ENCODE measurements around the gene TSG101.

GRCh38 chr11:18495703-18496102 lies 31.0 kb downstream of the TSG101 start:
- TF ChIP-seq CTCF (conservative IDR thresholded peaks at IDR 0.05 in 1 of 2, IDR thresholded peaks at IDR 0.05 in 1 of 2; ENCODE audit: low read depth in 1 of 2, low read length in 2 of 2), result no peak
- TF ChIP-seq EZH2 (IDR thresholded peaks at IDR 0.05; ENCODE audit: low read length, missing control alignments), result no peak
